Esophagus squamous epithelium (tissue), 4 donors: ENCODE data around the gene SHC2.

Experiments used
- CTCF ChIP-seq, 6 experiments: fragments of 450-650 bp in 4 of 6; fragments of 200-600 bp in 2 of 6; sonication (generic) in 2 of 6; IDR thresholded peaks; one replicate each; pipeline ENCODE4 v1.5.1; 2016 to 2019; ENCODE audit warnings: antibody characterized with exemption in 6 of 6, mild to moderate bottlenecking in 4 of 6, moderate library complexity in 4 of 6
- POLR2A ChIP-seq, 4 donors: fragments of 450-650 bp; IDR thresholded peaks; one replicate each; pipeline ENCODE4 v1.6.1; 2017; ENCODE audit warnings: antibody characterized with exemption in 4 of 4, mild to moderate bottlenecking in 4 of 4, moderate library complexity in 3 of 4

- TF ChIP-seq CTCF (IDR thresholded peaks at IDR 0.05) (no peak), POLR2A (IDR thresholded peaks at IDR 0.05) (no peak)
Measured at GRCh38 chr19:435707-436412, 25.0 kb downstream of the SHC2 start.
